Osteocyte (in vitro differentiated cells): Measurements from ENCODE around the gene MAML2. TPM values are rescaled to one million over a fixed set of nuclear protein-coding genes. Genes with fewer than 3 reads are reported as not detected.

Experiments
- DNase-seq: peaks from one replicate; pipeline ENCODE4 v3.0.0; 2021; ENCODE audit warnings: mixed read lengths; ENCODE audit not compliant: unreplicated experiment; ENCODE audit errors: extremely low spot score
- H3K27ac Mint-ChIP-seq: one replicate; pipeline ENCODE4 v1.8.0; 2021; ENCODE audit warnings: mild to moderate bottlenecking, mixed read lengths; ENCODE audit not compliant: unreplicated experiment
- H3K27me3 Mint-ChIP-seq: one replicate; pipeline ENCODE4 v1.8.0; 2021; ENCODE audit warnings: mixed read lengths; ENCODE audit not compliant: unreplicated experiment
- H3K36me3 Mint-ChIP-seq: one replicate; pipeline ENCODE4 v1.8.0; 2021; ENCODE audit warnings: mixed read lengths; ENCODE audit not compliant: unreplicated experiment
- H3K4me1 Mint-ChIP-seq: one replicate; pipeline ENCODE4 v1.8.0; 2021; ENCODE audit warnings: mixed read lengths; ENCODE audit not compliant: unreplicated experiment
- H3K4me3 Mint-ChIP-seq: one replicate; pipeline ENCODE4 v1.8.0; 2021; ENCODE audit warnings: mild to moderate bottlenecking, moderate library complexity, mixed read lengths; ENCODE audit not compliant: unreplicated experiment
- H3K9me3 Mint-ChIP-seq: one replicate; pipeline ENCODE4 v1.8.0; 2021; ENCODE audit warnings: mixed read lengths; ENCODE audit not compliant: unreplicated experiment
- total RNA-seq: library from RNA; stranded (reverse); gene quantifications from 2 replicates; pipeline ENCODE4 v1.2.1, GENCODE V29; 2021
- TF ChIP-seq, protein P1 (sequence below): fragments of 200-600 bp; sonication (generic); IDR thresholded peaks from 2 replicates; pipeline ENCODE4 v1.5.0; 2021; ENCODE audit warnings: antibody characterized with exemption, mild to moderate bottlenecking, moderate library complexity

The MAML2 gene
- total RNA-seq, 1 donor from 2014 or later = 29.3 TPM

DNA sequence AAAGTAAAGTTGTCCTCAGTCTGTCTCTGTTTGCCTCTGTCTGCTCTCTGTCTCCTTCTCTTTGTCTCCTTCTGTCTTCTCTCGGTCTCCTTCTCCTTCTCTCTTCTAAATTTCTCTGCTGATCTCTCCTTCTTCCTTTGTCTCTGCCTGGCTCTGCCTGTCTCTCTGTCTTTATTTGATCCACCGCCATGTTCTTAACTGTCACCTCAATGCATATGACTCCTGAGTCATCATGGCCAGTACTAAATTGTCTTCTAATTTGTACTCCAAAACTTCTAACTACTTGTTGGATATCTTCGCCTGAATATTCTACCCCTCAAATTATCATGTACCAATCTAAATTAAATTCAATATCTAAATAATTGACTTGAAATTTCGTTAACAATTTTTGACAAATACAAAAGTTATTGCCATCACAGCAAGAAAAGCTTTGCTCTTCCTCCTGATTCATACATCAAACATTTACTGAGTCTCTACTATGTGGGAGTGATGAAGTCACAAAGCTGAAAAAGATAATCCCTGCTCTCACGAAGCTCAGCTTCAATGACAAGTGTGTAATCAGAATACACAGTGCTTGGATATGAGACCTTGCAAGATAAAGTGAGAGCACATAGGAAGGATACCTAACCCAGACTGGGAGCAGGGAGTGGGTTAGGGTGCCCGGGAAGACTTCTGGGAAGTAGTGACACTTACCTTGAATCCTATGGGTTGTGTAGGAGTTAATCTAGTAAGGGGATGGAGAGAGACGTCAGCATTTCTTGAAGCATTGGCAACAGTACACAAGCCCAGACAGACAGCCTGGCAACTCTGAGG lies 193.0 kb downstream of the MAML2 start:
- peaks cover 2% of the 10 kb centered on the region for H3K36me3 Mint-ChIP-seq
- peaks cover 40% of the 10 kb centered on the region for H3K4me1 Mint-ChIP-seq

DNA sequence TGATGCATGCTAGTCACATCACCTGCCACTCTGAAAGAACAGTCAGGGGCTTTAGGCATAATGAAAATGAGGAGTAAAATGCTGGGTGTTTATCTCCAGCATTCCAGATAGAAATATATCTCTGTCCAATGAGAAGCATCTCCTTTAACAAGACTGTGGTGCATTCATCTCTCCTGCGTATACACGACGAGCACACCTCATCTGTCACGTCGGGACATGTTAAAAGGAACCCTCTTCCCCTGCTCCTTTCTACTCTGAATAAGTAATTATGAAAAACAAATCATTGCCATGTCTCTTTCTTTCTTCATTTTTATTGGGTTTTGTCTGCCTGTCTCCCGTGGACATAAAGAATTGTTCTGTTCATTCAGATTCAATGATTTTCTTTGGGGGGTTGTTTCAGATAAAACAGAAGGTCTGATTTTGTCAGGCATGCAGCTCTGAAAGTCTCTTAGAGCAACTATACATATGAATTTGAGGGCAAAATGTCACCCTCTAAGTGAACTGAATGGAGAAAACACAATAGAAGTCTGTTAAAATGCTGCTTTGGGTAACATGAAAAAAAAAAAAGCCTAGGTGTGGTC lies 195.0 kb downstream of the MAML2 start:
- H3K4me3 Mint-ChIP-seq = no peak overlapping the region
- H3K9me3 Mint-ChIP-seq = no peaks in the 10 kb centered on the region
- no peak for DNase-seq
- TF ChIP-seq, protein P1, sequence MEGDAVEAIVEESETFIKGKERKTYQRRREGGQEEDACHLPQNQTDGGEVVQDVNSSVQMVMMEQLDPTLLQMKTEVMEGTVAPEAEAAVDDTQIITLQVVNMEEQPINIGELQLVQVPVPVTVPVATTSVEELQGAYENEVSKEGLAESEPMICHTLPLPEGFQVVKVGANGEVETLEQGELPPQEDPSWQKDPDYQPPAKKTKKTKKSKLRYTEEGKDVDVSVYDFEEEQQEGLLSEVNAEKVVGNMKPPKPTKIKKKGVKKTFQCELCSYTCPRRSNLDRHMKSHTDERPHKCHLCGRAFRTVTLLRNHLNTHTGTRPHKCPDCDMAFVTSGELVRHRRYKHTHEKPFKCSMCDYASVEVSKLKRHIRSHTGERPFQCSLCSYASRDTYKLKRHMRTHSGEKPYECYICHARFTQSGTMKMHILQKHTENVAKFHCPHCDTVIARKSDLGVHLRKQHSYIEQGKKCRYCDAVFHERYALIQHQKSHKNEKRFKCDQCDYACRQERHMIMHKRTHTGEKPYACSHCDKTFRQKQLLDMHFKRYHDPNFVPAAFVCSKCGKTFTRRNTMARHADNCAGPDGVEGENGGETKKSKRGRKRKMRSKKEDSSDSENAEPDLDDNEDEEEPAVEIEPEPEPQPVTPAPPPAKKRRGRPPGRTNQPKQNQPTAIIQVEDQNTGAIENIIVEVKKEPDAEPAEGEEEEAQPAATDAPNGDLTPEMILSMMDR = no peak
- H3K36me3 Mint-ChIP-seq = peaks cover 2% of the 10 kb centered on the region
- peak overlapping the region; percentile 37 for H3K27ac Mint-ChIP-seq
- peaks cover 38% of the 10 kb centered on the region for H3K4me1 Mint-ChIP-seq
- H3K27me3 Mint-ChIP-seq = no peaks in the 10 kb centered on the region

More for the DNA sequence above, 193.0 kb downstream of the MAML2 start:
- H3K4me3 Mint-ChIP-seq = no peak overlapping the region
- no peaks in the 10 kb centered on the region for H3K27me3 Mint-ChIP-seq
- TF ChIP-seq, protein P1 = no peak
- no peaks in the 10 kb centered on the region for H3K9me3 Mint-ChIP-seq
- H3K27ac Mint-ChIP-seq = no peak overlapping the region
- DNase-seq = no peak

DNA sequence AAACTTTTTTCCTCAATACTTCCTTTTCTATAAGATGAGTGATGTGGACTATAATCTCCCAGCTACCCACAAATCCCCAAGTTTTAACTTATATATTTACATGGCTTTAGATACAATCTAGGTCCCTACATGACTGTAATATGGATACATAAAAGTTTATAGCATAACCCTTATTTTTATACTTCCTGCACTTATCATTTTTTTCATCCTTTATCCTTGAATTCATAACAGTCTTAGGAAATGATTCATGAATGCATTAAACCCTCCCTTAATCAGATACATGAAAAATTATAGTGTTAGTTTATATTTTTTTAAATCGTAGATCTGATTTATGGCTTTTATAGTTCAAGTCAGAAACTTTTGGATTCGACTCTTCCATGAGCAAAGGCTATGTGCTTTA lies 195.8 kb downstream of the MAML2 start:
- DNase-seq = no peak
- H3K4me1 Mint-ChIP-seq = peaks cover 39% of the 10 kb centered on the region

DNA sequence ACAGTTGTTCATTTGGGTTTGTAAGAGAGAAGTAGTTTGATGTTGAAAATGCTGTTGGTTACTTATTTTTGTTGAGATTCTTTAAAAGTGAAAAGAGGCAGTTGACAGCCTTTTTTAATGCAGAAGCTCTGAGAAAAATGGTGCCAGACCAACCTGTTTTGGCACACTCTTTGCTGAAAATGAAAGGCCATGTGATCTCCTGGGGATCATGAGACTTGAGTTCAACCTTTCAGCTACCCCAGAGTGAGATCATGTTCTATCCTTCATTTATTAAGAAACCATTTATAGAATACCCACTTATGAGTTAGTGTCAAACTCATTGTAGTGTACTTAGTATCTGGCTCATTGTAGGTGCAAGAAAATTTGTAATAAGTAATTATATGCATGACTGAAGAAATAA lies 196.2 kb downstream of the MAML2 start:
- no peak overlapping the region for H3K27ac Mint-ChIP-seq
- H3K27me3 Mint-ChIP-seq = no peaks in the 10 kb centered on the region
- TF ChIP-seq, protein P1 = no peak
- no peaks in the 10 kb centered on the region for H3K9me3 Mint-ChIP-seq
- no peak for DNase-seq
- H3K4me3 Mint-ChIP-seq = no peak overlapping the region
- H3K36me3 Mint-ChIP-seq = peaks cover 2% of the 10 kb centered on the region
- peaks cover 41% of the 10 kb centered on the region for H3K4me1 Mint-ChIP-seq

More for the DNA sequence above, 195.8 kb downstream of the MAML2 start:
- Mint-ChIP-seq H3K36me3 (peaks cover 2% of the 10 kb centered on the region), H3K9me3 (no peaks in the 10 kb centered on the region), H3K4me3 (no peak overlapping the region), H3K27ac (peak overlapping the region; percentile 50), H3K27me3 (no peaks in the 10 kb centered on the region)
- TF ChIP-seq, protein P1 = no peak

DNA sequence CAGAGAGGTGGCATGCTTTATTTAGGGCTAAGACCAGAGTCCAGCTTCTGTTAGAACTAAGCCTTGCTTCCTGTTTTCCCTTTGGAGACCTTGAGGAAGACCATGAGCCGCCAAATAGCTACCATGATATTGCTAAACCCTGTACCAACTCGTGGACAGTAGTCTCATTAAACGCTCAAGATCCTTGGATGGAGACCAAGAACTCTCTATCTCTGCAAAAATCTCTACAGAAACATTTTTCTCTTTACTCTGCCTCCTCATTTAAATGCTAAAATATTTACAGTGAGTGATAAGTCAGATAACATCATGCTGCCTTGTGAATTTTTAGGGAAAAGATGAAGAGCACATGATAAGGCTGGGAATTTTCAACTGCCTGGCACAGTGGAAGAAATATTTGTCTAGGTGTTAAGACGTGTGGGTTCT lies 197.8 kb downstream of the MAML2 start:
- Mint-ChIP-seq H3K4me3 (no peak overlapping the region), H3K27ac (no peak overlapping the region)
- no peak for DNase-seq

More for the DNA sequence above, 197.8 kb downstream of the MAML2 start:
- TF ChIP-seq, protein P1 = no peak
- H3K4me1 Mint-ChIP-seq = peaks cover 41% of the 10 kb centered on the region
- no peaks in the 10 kb centered on the region for H3K27me3 Mint-ChIP-seq
- H3K36me3 Mint-ChIP-seq = peaks cover 2% of the 10 kb centered on the region
- H3K9me3 Mint-ChIP-seq = no peaks in the 10 kb centered on the region
